Globus pallidus (tissue), 1 donor: Measurements from ENCODE around the gene SRBD1.
"Not testable (repeated sequence)": the region's sequence is repeated elsewhere in the genome, so short reads cannot be mapped to it uniquely, and the experiment has no call there.

Experiments
- DNase-seq: peaks from one replicate; pipeline ENCODE4 v3.0.0-alpha.2; 2015; ENCODE audit warnings: low spot score

SRBD1 gene

GRCh38 chr2:45426025-45426424 lies 185.0 kb downstream of the SRBD1 start:
- not testable (repeated sequence) for DNase-seq

- no peak for DNase-seq
Measured at GRCh38 chr2:45422921-45423320, 188.1 kb downstream of the SRBD1 start.

GRCh38 chr2:45418532-45418931 lies 192.5 kb downstream of the SRBD1 start:
- DNase-seq = no peak

- no peak for DNase-seq
Measured at GRCh38 chr2:45415534-45416123, 195.4 kb downstream of the SRBD1 start.

GRCh38 chr2:45412754-45413379 lies 198.2 kb downstream of the SRBD1 start:
- no peak for DNase-seq

- no peak for DNase-seq
Measured at GRCh38 chr2:45409677-45410076, 201.4 kb downstream of the SRBD1 start.

- DNase-seq = no peak
Measured at GRCh38 chr2:45406621-45407020, 204.4 kb downstream of the SRBD1 start.

GRCh38 chr2:45404807-45405297 lies 206.2 kb downstream of the SRBD1 start:
- no peak for DNase-seq

- no peak for DNase-seq
Measured at GRCh38 chr2:45403036-45403435, 208.0 kb downstream of the SRBD1 start.

- DNase-seq = no peak
Measured at GRCh38 chr2:45401431-45401922, 209.6 kb downstream of the SRBD1 start.

GRCh38 chr2:45399040-45399784 lies 211.9 kb downstream of the SRBD1 start:
- no peak for DNase-seq

GRCh38 chr2:45397292-45397691 lies 213.8 kb downstream of the SRBD1 start:
- DNase-seq = no peak

- no peak for DNase-seq
Measured at GRCh38 chr2:45396671-45397070, 214.4 kb downstream of the SRBD1 start.

GRCh38 chr2:45394842-45395241 lies 216.2 kb downstream of the SRBD1 start:
- DNase-seq = no peak

GRCh38 chr2:45394216-45394615 lies 216.9 kb downstream of the SRBD1 start:
- no peak for DNase-seq

- no peak for DNase-seq
Measured at GRCh38 chr2:45391866-45392265, 219.2 kb downstream of the SRBD1 start.

- DNase-seq = no peak
Measured at GRCh38 chr2:45390861-45391260, 220.2 kb downstream of the SRBD1 start.

GRCh38 chr2:45390441-45390840 lies 220.6 kb downstream of the SRBD1 start:
- no peak for DNase-seq

GRCh38 chr2:45388541-45389100 lies 222.4 kb downstream of the SRBD1 start:
- no peak for DNase-seq

GRCh38 chr2:45382744-45383143 lies 228.3 kb downstream of the SRBD1 start:
- DNase-seq = no peak

- no peak for DNase-seq
Measured at GRCh38 chr2:45380131-45380836, 230.8 kb downstream of the SRBD1 start.
